Hematopoietic multipotent progenitor cell treated with erythropoietin and hydrocortisone succinate and interleukin-3 and kit ligand, for 4 days (in vitro differentiated cells): ENCODE results near the gene PARM1.

Source experiments
- DNase-seq: peaks from one replicate; pipeline ENCODE4 v3.0.0-alpha.2; 2015

Gene PARM1

GRCh38 chr4:74942918-74943253 is 10.0 kb downstream of the PARM1 start:
- DNase-seq: no peak

- no peak for DNase-seq
Observed at GRCh38 chr4:74944354-74944793, 11.5 kb downstream of the PARM1 start.

- DNase-seq: no peak
Observed at GRCh38 chr4:74946196-74946595, 13.3 kb downstream of the PARM1 start.

- DNase-seq: no peak
Observed at GRCh38 chr4:74947798-74948197, 14.9 kb downstream of the PARM1 start.

GRCh38 chr4:74948236-74948635 is 15.3 kb downstream of the PARM1 start:
- DNase-seq: no peak

GRCh38 chr4:74950200-74950599 is 17.3 kb downstream of the PARM1 start:
- no peak for DNase-seq

- no peak for DNase-seq
Observed at GRCh38 chr4:74950882-74951281, 18.0 kb downstream of the PARM1 start.

GRCh38 chr4:74953647-74954046 is 20.7 kb downstream of the PARM1 start:
- no peak for DNase-seq

GRCh38 chr4:74958881-74959280 is 26.0 kb downstream of the PARM1 start:
- DNase-seq: no peak

- no peak for DNase-seq
Observed at GRCh38 chr4:74961230-74961629, 28.3 kb downstream of the PARM1 start.

GRCh38 chr4:74962584-74962983 is 29.7 kb downstream of the PARM1 start:
- no peak for DNase-seq

GRCh38 chr4:74964311-74964710 is 31.4 kb downstream of the PARM1 start:
- DNase-seq: no peak

- DNase-seq: no peak
Observed at GRCh38 chr4:74967324-74967723, 34.4 kb downstream of the PARM1 start.

- DNase-seq: no peak
Observed at GRCh38 chr4:74968456-74969164, 35.7 kb downstream of the PARM1 start.

GRCh38 chr4:74969507-74970474 is 36.9 kb downstream of the PARM1 start:
- no peak for DNase-seq

- DNase-seq: no peak
Observed at GRCh38 chr4:74970577-74970976, 37.7 kb downstream of the PARM1 start.

GRCh38 chr4:74971862-74972261 is 38.9 kb downstream of the PARM1 start:
- no peak for DNase-seq

- no peak for DNase-seq
Observed at GRCh38 chr4:74975082-74975481, 42.2 kb downstream of the PARM1 start.

- DNase-seq: no peak
Observed at GRCh38 chr4:74975848-74976824, 43.2 kb downstream of the PARM1 start.

- DNase-seq: no peak
Observed at GRCh38 chr4:74982546-74983252, 49.8 kb downstream of the PARM1 start.

GRCh38 chr4:74983253-74983635 is 50.3 kb downstream of the PARM1 start:
- DNase-seq: no peak

- DNase-seq: no peak
Observed at GRCh38 chr4:74990276-74990875, 57.5 kb downstream of the PARM1 start.
